Measurements from ENCODE around the gene PHETA2. TPM values are rescaled to one million over a fixed set of nuclear protein-coding genes. Genes with fewer than 3 reads are reported as not detected.

PHETA2 gene
- total RNA-seq, result 10 to 100 TPM in 3 of 4 donors, 1 to 10 TPM in 1; 9.3 to 22.5 (median 13.9) TPM

- no peak for ATAC-seq (ENCODE audit: low FRiP score)
- TF ChIP-seq CTCF (IDR thresholded peaks at IDR 0.05), result no peak
- no peak for DNase-seq (ENCODE audit: low spot score)
Observed at GRCh38 chr22:42074132-42074811, at the start of gene PHETA2. TSS of gene PHETA2 (plus strand) at chr22:42074248. CDS start at chr22:42077294, 3,046 bp downstream.

- TF ChIP-seq CTCF (IDR thresholded peaks at IDR 0.05), result no peak
- no peak for ATAC-seq (ENCODE audit: low FRiP score)
- no peak for DNase-seq (ENCODE audit: low spot score)
Observed at GRCh38 chr22:42025421-42025820, 48.6 kb upstream of the PHETA2 start.

GRCh38 chr22:42026705-42027104 is 47.3 kb upstream of the PHETA2 start:
- no peak for TF ChIP-seq CTCF (IDR thresholded peaks at IDR 0.05)
- DNase-seq (ENCODE audit: low spot score) (no peak), ATAC-seq (ENCODE audit: low FRiP score) (no peak)

- TF ChIP-seq CTCF (IDR thresholded peaks at IDR 0.05), result no peak
- DNase-seq (ENCODE audit: low spot score) (no peak), ATAC-seq (ENCODE audit: low FRiP score) (no peak)
Observed at GRCh38 chr22:42033263-42034181, 40.5 kb upstream of the PHETA2 start.

GRCh38 chr22:42035256-42035655 is 38.8 kb upstream of the PHETA2 start:
- ATAC-seq (ENCODE audit: low FRiP score), result no peak
- TF ChIP-seq CTCF (IDR thresholded peaks at IDR 0.05), result no peak
- DNase-seq (ENCODE audit: low spot score), result no peak

- ATAC-seq (ENCODE audit: low FRiP score) (no peak), DNase-seq (ENCODE audit: low spot score) (no peak)
- TF ChIP-seq CTCF (IDR thresholded peaks at IDR 0.05), result no peak
Observed at GRCh38 chr22:42039271-42039670, 34.8 kb upstream of the PHETA2 start.

Data from omental fat pad (tissue), 4 donors.